ENCODE results near the gene SREBF2.

The SREBF2 gene

DNA sequence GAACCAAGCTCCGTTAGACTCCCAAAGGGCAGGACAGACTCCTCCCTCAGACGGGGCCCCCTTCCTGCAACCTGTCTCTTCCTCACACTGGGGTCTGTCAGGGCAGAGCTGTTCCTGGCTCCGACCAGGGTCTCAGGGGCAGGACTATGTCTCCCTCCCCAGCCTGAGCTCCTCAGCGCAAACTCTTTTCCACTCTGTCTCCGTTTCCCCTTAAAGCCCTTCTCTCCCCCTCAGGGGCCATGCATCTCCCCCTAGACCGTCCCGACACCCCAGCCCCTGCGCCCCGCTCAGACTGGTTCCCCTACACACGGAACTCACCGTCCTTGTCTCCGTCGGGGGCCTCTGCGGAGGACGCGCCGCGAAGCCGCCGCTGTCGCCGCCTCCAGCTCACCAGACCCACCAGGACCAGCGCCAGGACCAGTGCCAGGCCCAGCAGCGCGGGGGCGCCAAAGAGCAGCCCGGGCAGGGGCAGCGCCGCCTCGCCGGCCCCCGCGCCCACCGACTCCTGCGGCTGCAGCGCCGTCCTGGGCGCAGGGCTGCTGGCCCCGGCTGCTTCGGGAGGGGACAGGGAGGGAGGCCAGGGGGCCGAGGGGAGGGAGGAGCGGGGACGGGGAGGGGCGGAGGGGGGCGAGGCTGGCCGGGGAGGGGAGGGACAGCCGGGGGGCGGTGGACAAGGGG lies 93.0 kb downstream of the SREBF2 start:
- no peak overlapping the region for H3K27ac ChIP-seq (ENCODE audit: low read length)

DNA sequence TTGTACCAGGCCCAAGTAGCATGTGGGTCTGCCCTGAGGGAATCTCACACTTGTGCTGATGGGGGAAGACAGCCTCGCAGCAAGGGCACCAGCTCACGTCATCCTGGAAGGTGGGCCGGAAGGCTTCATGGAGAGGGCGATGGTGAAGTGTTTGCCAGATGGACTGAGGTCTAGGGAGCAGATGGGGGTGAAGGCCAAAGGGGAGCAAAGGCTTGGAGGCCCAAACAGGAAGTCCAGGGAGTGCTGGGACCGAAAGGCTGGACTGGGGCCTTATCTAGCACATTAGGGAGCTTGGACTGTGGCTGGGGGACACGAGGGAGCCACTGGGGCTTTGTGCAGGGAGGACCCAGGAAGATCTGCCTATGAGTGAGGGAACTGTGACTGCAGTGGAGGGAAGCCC lies 94.9 kb downstream of the SREBF2 start:
- H3K4me2 ChIP-seq (ENCODE audit: low read length): no peak overlapping the region
- peaks cover 70% of the 10 kb centered on the region for H3K4me1 ChIP-seq (ENCODE audit: low read length)
- H3K27ac ChIP-seq (ENCODE audit: low read length): no peak overlapping the region
- no peaks in the 10 kb centered on the region for H3K79me2 ChIP-seq (ENCODE audit: low read length)
- H3K4me3 ChIP-seq (ENCODE audit: low read length): no peak overlapping the region
- H2AFZ ChIP-seq (ENCODE audit: low read depth, low read length): no peak overlapping the region
- peaks cover 13% of the 10 kb centered on the region for H3K27me3 ChIP-seq (ENCODE audit: low read depth, low read length)
- H4K20me1 ChIP-seq (ENCODE audit: insufficient read depth, low read length): no peaks in the 10 kb centered on the region
- H3K9me3 ChIP-seq (ENCODE audit: insufficient read depth, low read length): no peaks in the 10 kb centered on the region
- no peaks in the 10 kb centered on the region for H3K36me3 ChIP-seq (replicated peaks; ENCODE audit: low read depth, low read length)
- no peak for TF ChIP-seq EZH2phosphoT487 (IDR thresholded peaks at IDR 0.05; ENCODE audit: low read depth)
- TF ChIP-seq, protein P1, sequence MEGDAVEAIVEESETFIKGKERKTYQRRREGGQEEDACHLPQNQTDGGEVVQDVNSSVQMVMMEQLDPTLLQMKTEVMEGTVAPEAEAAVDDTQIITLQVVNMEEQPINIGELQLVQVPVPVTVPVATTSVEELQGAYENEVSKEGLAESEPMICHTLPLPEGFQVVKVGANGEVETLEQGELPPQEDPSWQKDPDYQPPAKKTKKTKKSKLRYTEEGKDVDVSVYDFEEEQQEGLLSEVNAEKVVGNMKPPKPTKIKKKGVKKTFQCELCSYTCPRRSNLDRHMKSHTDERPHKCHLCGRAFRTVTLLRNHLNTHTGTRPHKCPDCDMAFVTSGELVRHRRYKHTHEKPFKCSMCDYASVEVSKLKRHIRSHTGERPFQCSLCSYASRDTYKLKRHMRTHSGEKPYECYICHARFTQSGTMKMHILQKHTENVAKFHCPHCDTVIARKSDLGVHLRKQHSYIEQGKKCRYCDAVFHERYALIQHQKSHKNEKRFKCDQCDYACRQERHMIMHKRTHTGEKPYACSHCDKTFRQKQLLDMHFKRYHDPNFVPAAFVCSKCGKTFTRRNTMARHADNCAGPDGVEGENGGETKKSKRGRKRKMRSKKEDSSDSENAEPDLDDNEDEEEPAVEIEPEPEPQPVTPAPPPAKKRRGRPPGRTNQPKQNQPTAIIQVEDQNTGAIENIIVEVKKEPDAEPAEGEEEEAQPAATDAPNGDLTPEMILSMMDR (IDR thresholded peaks at IDR 0.05; ENCODE audit: low read depth, low read length): no peak
- no peak overlapping the region for H3K9ac ChIP-seq (ENCODE audit: low read length)

More for the DNA sequence above, 93.0 kb downstream of the SREBF2 start:
- Histone ChIP-seq H3K36me3 (replicated peaks; ENCODE audit: low read depth, low read length) (no peaks in the 10 kb centered on the region), H3K4me3 (ENCODE audit: low read length) (peak overlapping the region; percentile 70), H3K27me3 (ENCODE audit: low read depth, low read length) (peaks cover 13% of the 10 kb centered on the region), H3K4me1 (ENCODE audit: low read length) (peaks cover 71% of the 10 kb centered on the region), H3K4me2 (ENCODE audit: low read length) (peak overlapping the region; percentile 59), H3K79me2 (ENCODE audit: low read length) (no peaks in the 10 kb centered on the region), H3K9me3 (ENCODE audit: insufficient read depth, low read length) (no peaks in the 10 kb centered on the region), H2AFZ (ENCODE audit: low read depth, low read length) (no peak overlapping the region), H3K9ac (ENCODE audit: low read length) (peak overlapping the region; percentile 53), H4K20me1 (ENCODE audit: insufficient read depth, low read length) (no peaks in the 10 kb centered on the region)
- TF ChIP-seq, protein P1 (IDR thresholded peaks at IDR 0.05; ENCODE audit: low read depth, low read length): peak; percentile 73
- TF ChIP-seq EZH2phosphoT487 (IDR thresholded peaks at IDR 0.05; ENCODE audit: low read depth): no peak

DNA sequence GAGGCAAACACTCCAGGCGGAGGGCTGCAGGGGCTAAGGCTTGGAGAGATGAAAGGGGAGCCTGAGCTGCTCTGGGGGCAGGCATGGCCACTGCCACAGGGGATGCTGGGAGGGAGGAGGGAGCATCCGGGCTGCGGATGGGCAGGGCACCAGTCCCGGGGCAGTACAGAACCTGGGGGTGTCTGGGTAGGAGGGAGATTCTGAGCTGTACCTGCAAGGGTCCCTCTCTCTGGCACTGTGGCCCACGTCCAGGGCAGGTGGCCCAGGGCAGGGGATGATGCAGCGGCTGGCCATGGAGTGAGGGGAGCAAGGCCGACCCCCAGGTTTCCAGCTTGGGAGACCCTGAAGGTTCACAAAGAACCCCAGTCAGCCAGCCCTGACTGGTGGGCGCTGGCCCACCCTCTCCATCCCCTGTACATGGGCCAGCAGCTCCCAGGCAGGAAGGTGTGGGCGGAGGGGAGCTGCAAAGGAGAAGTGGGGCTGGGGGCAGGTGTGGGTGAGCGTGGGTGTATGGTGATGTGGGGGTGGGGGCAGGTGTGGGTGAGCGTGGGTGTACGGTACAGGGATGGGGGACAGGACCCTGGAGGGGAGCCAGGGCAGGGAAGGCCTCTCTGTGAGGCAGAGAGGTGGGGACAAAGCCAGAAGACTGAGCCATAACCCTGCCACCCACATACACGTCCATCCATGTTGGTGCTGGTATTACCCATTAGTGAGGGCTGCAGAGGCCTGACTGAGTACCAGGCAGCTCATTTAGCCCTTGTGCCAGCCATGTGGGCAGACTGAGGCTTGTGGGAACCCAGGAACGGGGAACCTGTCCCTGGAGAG lies 95.9 kb downstream of the SREBF2 start:
- H4K20me1 ChIP-seq (ENCODE audit: insufficient read depth, low read length): no peaks in the 10 kb centered on the region
- H3K4me1 ChIP-seq (ENCODE audit: low read length): peaks cover 66% of the 10 kb centered on the region
- H3K27me3 ChIP-seq (ENCODE audit: low read depth, low read length): peaks cover 13% of the 10 kb centered on the region
- no peaks in the 10 kb centered on the region for H3K79me2 ChIP-seq (ENCODE audit: low read length)
- no peak overlapping the region for H3K9ac ChIP-seq (ENCODE audit: low read length)
- TF ChIP-seq, protein P1 (IDR thresholded peaks at IDR 0.05; ENCODE audit: low read depth, low read length): no peak
- no peak for TF ChIP-seq EZH2phosphoT487 (IDR thresholded peaks at IDR 0.05; ENCODE audit: low read depth)
- no peak overlapping the region for H3K4me3 ChIP-seq (ENCODE audit: low read length)
- no peak overlapping the region for H2AFZ ChIP-seq (ENCODE audit: low read depth, low read length)
- H3K9me3 ChIP-seq (ENCODE audit: insufficient read depth, low read length): no peaks in the 10 kb centered on the region
- 0 out of 2 replicates have a peak overlapping the region, but pooled peaks have one; percentile 3 for H3K4me2 ChIP-seq (ENCODE audit: low read length)
- H3K36me3 ChIP-seq (replicated peaks; ENCODE audit: low read depth, low read length): no peaks in the 10 kb centered on the region
- peak overlapping the region; percentile 33; the same call in 1 of the 2 replicates for H3K27ac ChIP-seq (ENCODE audit: low read length)

DNA sequence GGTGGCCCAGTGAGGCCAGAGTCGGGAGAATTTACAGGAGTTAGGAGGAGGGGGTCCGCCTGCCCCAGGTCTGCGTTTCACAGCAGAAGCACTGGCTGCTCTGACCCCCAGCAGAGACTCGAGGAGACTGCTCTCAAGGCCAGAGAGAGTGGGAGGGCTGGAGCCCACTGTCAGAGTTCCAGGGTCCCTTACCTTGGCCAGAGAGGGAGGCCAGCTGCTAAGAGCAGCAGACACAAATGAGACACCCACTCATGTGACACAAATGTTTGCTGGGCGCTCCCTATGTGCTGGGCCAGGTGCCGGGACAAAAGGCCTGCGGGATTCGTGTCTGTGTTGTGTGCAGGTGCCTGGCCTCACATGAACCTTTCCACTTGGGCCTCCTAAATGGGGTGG lies 96.5 kb downstream of the SREBF2 start:
- H3K27ac ChIP-seq (ENCODE audit: low read length): peak overlapping the region; percentile 33; the same call in 1 of the 2 replicates
- H3K9me3 ChIP-seq (ENCODE audit: insufficient read depth, low read length): no peaks in the 10 kb centered on the region
- H4K20me1 ChIP-seq (ENCODE audit: insufficient read depth, low read length): no peaks in the 10 kb centered on the region
- TF ChIP-seq EZH2phosphoT487 (IDR thresholded peaks at IDR 0.05; ENCODE audit: low read depth): no peak
- TF ChIP-seq, protein P1 (IDR thresholded peaks at IDR 0.05; ENCODE audit: low read depth, low read length): no peak
- peaks cover 4% of the 10 kb centered on the region for H3K36me3 ChIP-seq (replicated peaks; ENCODE audit: low read depth, low read length)
- H3K4me3 ChIP-seq (ENCODE audit: low read length): no peak overlapping the region
- 0 out of 2 replicates have a peak overlapping the region, but pooled peaks have one; percentile 3 for H3K4me2 ChIP-seq (ENCODE audit: low read length)
- H3K79me2 ChIP-seq (ENCODE audit: low read length): no peaks in the 10 kb centered on the region
- H3K27me3 ChIP-seq (ENCODE audit: low read depth, low read length): peaks cover 13% of the 10 kb centered on the region
- H2AFZ ChIP-seq (ENCODE audit: low read depth, low read length): no peak overlapping the region
- H3K4me1 ChIP-seq (ENCODE audit: low read length): peaks cover 71% of the 10 kb centered on the region
- H3K9ac ChIP-seq (ENCODE audit: low read length): no peak overlapping the region
